ENCODE data around the gene GTF2A1. TPM values are rescaled to one million over a fixed set of nuclear protein-coding genes. Genes with fewer than 3 reads are reported as not detected.
"Not testable (repeated sequence)": the region's sequence is repeated elsewhere in the genome, so short reads cannot be mapped to it uniquely, and the experiment has no call there.

GTF2A1 gene
- total RNA-seq, 4 donors from 2014 or later, result 18.7 to 25.7 (median 22.9) TPM

DNA sequence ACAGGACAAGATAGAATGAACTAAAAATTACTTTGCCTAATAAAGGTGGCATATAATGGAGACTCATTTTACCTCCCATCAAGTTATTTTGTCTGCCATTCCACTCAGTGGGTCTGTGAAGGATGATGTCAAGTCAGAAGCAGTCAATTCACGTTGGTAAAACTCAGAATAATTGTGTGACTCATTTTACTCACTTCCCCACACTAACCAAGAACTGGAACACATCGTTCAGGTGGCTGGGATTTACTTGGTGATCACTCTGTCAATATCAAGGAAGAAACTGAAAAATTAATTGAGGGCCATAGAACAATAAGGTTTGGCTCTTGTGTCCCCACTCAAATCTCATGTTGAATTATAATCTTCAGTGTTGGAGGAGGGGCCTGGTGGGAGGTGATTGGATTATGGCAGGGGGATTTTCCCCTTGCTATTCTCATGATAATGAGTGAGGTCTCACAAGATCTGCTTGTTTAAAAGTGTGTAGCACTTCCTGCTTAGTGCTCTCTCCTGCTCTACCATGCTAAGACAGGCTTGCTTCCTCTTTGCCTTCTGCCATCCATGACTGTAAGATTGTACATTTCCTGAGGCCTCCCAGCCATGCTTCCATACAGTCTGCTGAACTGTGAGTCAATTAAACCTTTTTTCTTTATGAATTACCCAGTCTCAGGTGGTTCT is 35.7 kb upstream of the GTF2A1 start:
- WGBS, 2 donors, result 50 to 73% methylated on average over 2 of the region's 2 CpGs
- H3K27ac ChIP-seq, result no peak overlapping the region
- intact Hi-C loops (cut with DNase I), result no loop called here
- peaks cover 0 to 21% (median 0%) of the 10 kb centered on the region in 3 donors for H3K36me3 ChIP-seq
- H3K4me3 ChIP-seq, result no peak overlapping the region
- no peak for DNase-seq
- TF ChIP-seq, protein P1, sequence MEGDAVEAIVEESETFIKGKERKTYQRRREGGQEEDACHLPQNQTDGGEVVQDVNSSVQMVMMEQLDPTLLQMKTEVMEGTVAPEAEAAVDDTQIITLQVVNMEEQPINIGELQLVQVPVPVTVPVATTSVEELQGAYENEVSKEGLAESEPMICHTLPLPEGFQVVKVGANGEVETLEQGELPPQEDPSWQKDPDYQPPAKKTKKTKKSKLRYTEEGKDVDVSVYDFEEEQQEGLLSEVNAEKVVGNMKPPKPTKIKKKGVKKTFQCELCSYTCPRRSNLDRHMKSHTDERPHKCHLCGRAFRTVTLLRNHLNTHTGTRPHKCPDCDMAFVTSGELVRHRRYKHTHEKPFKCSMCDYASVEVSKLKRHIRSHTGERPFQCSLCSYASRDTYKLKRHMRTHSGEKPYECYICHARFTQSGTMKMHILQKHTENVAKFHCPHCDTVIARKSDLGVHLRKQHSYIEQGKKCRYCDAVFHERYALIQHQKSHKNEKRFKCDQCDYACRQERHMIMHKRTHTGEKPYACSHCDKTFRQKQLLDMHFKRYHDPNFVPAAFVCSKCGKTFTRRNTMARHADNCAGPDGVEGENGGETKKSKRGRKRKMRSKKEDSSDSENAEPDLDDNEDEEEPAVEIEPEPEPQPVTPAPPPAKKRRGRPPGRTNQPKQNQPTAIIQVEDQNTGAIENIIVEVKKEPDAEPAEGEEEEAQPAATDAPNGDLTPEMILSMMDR (IDR thresholded peaks at IDR 0.05), result no peak
- no peak for TF ChIP-seq POLR2A (IDR thresholded peaks at IDR 0.05)
- no peaks in the 10 kb centered on the region for H3K27me3 ChIP-seq
- no peaks in the 10 kb centered on the region for H3K9me3 ChIP-seq
- no peaks in the 10 kb centered on the region for H3K4me1 ChIP-seq

DNA sequence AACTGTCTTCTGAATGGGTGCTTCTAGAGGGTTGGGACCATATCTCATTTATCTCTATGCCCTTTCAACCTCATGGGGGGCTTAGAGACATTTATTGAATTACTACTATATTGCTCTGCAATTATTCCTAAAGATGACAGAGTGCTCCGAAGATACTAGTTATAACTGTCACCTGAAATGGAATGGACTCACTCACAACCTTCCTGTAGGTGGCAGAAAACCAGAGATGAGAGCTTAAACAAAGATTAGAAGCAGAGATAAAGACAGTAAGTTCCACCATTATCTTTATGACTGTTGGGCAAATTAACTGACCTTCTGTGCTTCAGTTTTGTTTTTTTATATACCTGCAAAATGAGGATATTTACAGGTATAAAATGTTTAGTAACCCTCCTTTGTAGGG is 31.5 kb upstream of the GTF2A1 start:
- DNase-seq, result no peak
- peaks cover 0 to 6% (median 0%) of the 10 kb centered on the region in 3 donors for H3K4me1 ChIP-seq
- 56 to 57% methylated on average over 1 of the region's 1 CpG for WGBS, 2 donors
- no peaks in the 10 kb centered on the region for H3K36me3 ChIP-seq
- no peaks in the 10 kb centered on the region for H3K27me3 ChIP-seq
- intact Hi-C loops (cut with DNase I), result no loop called here
- H3K27ac ChIP-seq, result no peak overlapping the region
- TF ChIP-seq, protein P1 (IDR thresholded peaks at IDR 0.05), result peak in 1 of 6 experiments; percentile 12
- TF ChIP-seq POLR2A (IDR thresholded peaks at IDR 0.05), result no peak
- no peak overlapping the region for H3K4me3 ChIP-seq
- H3K9me3 ChIP-seq, result no peaks in the 10 kb centered on the region

DNA sequence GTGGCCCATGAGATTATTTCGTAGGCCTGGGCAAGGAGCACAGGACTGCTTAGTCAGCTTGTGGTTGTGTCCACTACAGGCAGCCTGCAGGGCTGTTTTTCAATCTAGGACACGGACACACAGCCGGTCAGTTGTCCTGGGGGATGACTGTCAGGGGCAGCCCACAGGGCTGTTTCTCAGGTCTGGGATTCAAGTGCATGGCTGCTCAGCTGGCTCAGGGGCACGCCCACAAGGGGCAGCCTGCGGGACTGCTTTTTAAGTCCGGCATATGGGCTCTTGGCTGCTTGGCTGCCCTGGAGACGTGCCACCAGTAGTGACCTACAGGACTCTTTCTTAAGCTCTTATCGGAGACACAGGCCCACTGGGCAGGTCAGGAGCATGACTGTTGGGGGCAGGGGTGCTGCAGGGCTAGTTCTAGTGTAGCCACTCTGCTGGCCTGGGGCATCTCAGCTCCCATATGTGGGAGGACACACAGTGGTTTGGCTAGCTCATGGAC is 26.6 kb upstream of the GTF2A1 start:
- peaks cover 0 to 10% (median 0%) of the 10 kb centered on the region in 3 donors for H3K9me3 ChIP-seq
- H3K4me1 ChIP-seq, result peaks cover 0 to 14% (median 0%) of the 10 kb centered on the region in 3 donors
- WGBS, 2 donors, result 59% methylated on average over 8 of the region's 8 CpGs; no CpG with 5 or more reads in 1 of the 2 donors
- no peak for DNase-seq
- no peak overlapping the region for H3K27ac ChIP-seq
- no peaks in the 10 kb centered on the region for H3K36me3 ChIP-seq
- intact Hi-C loops (cut with DNase I), result no loop called here
- TF ChIP-seq, protein P1 (IDR thresholded peaks at IDR 0.05), result no peak
- no peak for TF ChIP-seq POLR2A (IDR thresholded peaks at IDR 0.05)
- no peaks in the 10 kb centered on the region for H3K27me3 ChIP-seq
- H3K4me3 ChIP-seq, result no peak overlapping the region

DNA sequence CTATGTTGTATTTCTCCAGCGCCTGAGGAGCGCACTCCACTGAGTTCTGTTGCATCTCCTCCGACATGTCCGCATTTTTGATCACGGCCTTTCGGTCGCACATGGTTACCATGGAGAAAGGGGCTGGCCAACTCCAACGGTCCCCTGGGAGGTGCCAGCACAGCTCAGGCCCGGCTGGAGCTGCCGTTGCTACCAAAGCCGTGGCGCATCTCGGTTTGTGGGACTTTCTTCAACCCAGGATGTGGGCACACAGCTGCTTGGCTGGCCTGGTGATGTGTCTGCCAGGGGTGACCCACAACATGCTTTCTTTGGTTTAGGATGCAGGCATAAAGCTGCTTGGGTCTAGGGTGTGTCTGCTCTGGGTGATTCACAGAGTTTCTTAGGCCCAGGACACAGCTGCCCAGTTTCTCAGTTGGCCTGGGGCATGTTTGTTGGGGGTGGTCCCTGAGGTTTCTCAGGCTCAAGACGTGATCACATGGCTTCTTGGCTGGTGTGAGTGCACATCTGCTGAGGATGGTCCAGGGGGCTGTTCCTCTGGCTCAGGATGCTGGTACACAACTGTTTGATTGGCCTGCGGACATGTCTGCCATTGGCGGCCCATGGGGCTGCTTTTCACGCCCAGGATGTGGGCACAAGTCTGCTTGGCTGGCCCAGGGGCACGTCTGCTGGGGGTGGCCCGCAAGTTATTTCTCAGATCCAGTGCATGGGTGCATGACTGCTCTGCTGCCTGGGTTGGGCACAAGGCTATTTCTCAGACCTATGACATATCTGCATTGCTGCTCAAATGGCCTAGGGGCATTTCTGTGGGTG is 25.9 kb upstream of the GTF2A1 start:
- WGBS, 2 donors, result 81 to 84% methylated on average over 10 to 14 of the region's 19 CpGs
- no peak for DNase-seq
- H3K4me1 ChIP-seq, result peaks cover 0 to 14% (median 0%) of the 10 kb centered on the region in 3 donors
- no peaks in the 10 kb centered on the region for H3K27me3 ChIP-seq
- no peak overlapping the region for H3K27ac ChIP-seq
- intact Hi-C loops (cut with DNase I), result no loop called here
- no peak for TF ChIP-seq POLR2A (IDR thresholded peaks at IDR 0.05)
- TF ChIP-seq, protein P1 (IDR thresholded peaks at IDR 0.05), result no peak
- peaks cover 0 to 10% (median 0%) of the 10 kb centered on the region in 3 donors for H3K9me3 ChIP-seq
- H3K4me3 ChIP-seq, result no peak overlapping the region
- no peaks in the 10 kb centered on the region for H3K36me3 ChIP-seq

DNA sequence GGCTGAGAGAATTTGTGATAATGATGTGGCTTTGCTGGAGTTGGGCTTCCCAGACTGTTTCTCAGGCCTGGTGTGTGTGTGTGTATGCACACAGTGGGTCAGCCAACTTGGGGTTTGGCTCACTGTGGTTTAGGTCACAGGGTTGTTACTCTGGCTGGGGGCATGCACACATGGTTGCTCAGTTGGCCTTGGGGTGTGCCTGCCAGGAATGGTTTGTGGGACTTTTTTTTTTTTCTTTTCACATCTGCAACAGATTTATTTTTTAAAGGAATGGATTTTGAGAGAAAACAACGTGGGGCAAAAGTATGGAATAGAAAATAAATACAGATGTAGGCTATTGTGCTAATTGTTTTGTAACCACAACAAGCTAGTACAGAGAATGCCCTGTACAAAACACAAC is 25.0 kb upstream of the GTF2A1 start:
- Histone ChIP-seq H3K4me1 (peaks cover 0 to 14% (median 0%) of the 10 kb centered on the region in 3 donors), H3K27me3 (no peaks in the 10 kb centered on the region), H3K27ac (no peak overlapping the region), H3K36me3 (no peaks in the 10 kb centered on the region), H3K9me3 (peaks cover 0 to 10% (median 0%) of the 10 kb centered on the region in 3 donors), H3K4me3 (no peak overlapping the region)
- intact Hi-C loops (cut with DNase I), result no loop called here
- DNase-seq, result no peak
- TF ChIP-seq, protein P1 (IDR thresholded peaks at IDR 0.05), result no peak
- no peak for TF ChIP-seq POLR2A (IDR thresholded peaks at IDR 0.05)
- 33 to 64% methylated on average over 1 of the region's 1 CpG for WGBS, 2 donors

DNA sequence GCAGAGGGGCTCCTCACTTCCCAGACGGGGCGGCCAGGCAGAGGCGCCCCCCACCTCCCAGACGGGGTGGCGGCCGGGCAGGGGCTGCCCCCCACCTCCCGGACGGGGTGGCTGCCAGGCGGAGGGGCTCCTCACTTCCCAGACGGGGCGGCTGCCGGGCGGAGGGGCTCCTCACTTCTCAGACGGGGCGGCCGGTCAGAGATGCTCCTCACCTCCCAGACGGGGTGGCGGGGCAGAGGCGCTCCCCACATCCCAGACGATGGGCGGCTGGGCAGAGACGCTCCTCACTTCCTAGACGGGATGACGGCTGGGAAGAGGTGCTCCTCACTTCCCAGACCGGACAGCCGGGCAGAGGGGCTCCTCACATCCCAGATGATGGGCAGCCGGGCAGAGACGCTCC is 23.7 kb upstream of the GTF2A1 start:
- Histone ChIP-seq H3K4me1 (peaks cover 0 to 14% (median 0%) of the 10 kb centered on the region in 3 donors), H3K9me3 (peaks cover 0 to 10% (median 0%) of the 10 kb centered on the region in 3 donors)
- DNase-seq; H3K27ac ChIP-seq; intact Hi-C loops (cut with DNase I); H3K4me3 ChIP-seq; H3K36me3 ChIP-seq; H3K27me3 ChIP-seq: not testable (repeated sequence)
- no CpG with 5 or more reads among the region's 28 CpGs for WGBS, 2 donors
